Measurements from ENCODE around the gene KIF9.
A peak's percentile ranks its signal among the peaks of the same experiment; 100 is the strongest.

The KIF9 gene

DNA sequence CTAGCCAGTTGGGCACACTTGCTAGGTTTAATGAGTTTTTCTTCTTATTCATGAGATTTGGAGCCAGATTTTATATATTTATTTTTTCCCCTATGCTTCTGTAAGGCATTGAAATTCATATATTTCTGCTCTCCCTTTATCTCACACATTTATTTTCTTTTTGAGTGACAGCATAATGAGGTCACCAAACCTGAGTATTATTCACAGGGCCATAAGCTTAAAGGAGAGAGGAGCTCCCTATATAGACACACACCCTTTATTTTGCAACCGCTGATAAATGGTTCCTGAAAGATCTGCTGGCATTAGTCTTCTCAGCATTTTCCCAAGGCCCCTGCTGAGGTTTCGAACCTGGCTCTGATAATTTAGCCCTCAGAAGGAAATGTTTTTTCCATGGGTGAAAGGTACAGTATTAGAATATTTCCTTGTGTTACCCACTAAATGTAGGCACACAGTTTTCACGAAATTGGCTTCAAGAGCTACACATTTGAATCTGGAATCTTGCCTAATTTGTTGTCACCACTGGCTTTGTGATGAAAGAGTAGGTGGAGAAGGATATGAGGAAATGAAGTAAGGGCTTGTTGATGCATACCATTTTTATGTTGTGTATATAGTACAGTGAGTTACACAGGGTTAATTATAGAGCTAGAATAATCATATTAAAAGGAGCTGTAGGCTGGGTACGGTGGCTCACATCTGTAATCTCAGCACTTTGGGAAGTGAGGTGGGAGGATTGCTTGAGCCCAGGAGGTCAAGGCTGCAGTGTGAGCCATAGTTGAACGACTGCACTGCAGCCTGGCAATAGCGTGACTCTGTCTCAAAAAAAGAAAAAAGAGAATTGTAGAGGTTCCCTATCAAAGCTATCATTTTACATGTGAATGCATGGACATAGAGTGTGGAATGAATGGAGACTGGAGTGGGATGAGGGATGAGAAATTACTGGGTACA, 6.6 kb upstream of the KIF9 start:
- DNase-seq, result no peak
- TF ChIP-seq CTCF (IDR thresholded peaks at IDR 0.05; ENCODE audit: low read depth, low read length, missing control alignments), result no peak
- no peaks in the 10 kb centered on the region for H3K36me3 ChIP-seq (replicated peaks)
- no peak overlapping the region for H3K4me3 ChIP-seq (ENCODE audit: low read depth, low read length)
- H3K27ac ChIP-seq, result no peak overlapping the region
- H3K27me3 ChIP-seq (replicated peaks), result no peaks in the 10 kb centered on the region
- in situ Hi-C loops (cut with HindIII; ENCODE audit: low pct_ligation_motif_present, low sequenced_read_pairs), result no loop called here

GRCh38 chr3:47283591-47284364, 1.2 kb upstream of the KIF9 start:
- no peak for DNase-seq
- TF ChIP-seq CTCF (IDR thresholded peaks at IDR 0.05; ENCODE audit: low read depth, low read length, missing control alignments), result no peak
- Histone ChIP-seq H3K36me3 (replicated peaks) (no peaks in the 10 kb centered on the region), H3K27ac (peak overlapping the region; percentile 91), H3K4me3 (ENCODE audit: low read depth, low read length) (peak overlapping the region; percentile 99), H3K27me3 (replicated peaks) (no peaks in the 10 kb centered on the region)
- in situ Hi-C loops (cut with HindIII; ENCODE audit: low pct_ligation_motif_present, low sequenced_read_pairs), result no loop called here

DNA sequence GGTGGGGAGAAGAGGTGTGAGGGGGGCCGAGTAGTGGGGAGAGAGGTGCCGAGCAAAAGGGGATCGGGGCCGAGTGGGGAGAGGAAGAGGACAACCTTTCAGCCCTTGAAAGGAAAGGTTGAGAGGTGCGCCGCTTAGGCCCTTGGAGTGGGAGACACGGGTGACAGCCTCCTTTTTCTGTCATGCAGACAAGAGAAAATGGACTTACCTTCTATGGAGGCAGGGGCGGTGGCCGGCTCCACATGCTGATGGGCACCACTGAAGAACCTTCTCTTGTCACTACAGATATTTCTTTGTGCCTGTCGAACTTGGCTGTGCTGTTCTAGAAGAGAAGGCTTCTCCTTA, 566 bp upstream of the KIF9 start:
- in situ Hi-C loops (cut with HindIII; ENCODE audit: low pct_ligation_motif_present, low sequenced_read_pairs), result no loop called here
- H3K27ac ChIP-seq, result peak overlapping the region; percentile 91
- peak overlapping the region; percentile 99 for H3K4me3 ChIP-seq (ENCODE audit: low read depth, low read length)
- TF ChIP-seq CTCF (IDR thresholded peaks at IDR 0.05; ENCODE audit: low read depth, low read length, missing control alignments), result no peak
- DNase-seq, result no peak
- H3K27me3 ChIP-seq (replicated peaks), result no peaks in the 10 kb centered on the region
- no peaks in the 10 kb centered on the region for H3K36me3 ChIP-seq (replicated peaks)

DNA sequence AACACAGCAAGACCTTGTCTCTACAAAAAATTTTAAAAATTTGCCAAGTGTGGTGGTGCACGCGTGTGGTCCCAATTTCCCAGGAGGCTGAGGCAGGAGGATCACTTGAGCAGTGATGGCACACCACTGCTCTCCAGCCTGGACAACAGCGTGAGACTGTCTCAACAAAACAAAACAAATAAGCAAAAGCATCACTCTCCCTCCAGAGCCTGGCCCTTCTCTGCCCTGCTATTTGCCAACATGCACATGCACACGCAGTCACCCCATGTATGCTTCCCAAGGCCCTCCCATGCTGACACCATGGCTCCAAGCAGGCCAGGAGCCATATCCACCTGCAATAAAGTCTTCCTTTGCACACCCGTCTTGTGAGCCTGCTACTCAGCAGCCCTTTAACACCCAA, 2.1 kb downstream of the KIF9 start:
- Histone ChIP-seq H3K4me3 (ENCODE audit: low read depth, low read length) (no peak overlapping the region), H3K27ac (no peak overlapping the region), H3K27me3 (replicated peaks) (no peaks in the 10 kb centered on the region), H3K36me3 (replicated peaks) (no peaks in the 10 kb centered on the region)
- in situ Hi-C loops (cut with HindIII; ENCODE audit: low pct_ligation_motif_present, low sequenced_read_pairs), result no loop called here
- DNase-seq, result no peak
- TF ChIP-seq CTCF (IDR thresholded peaks at IDR 0.05; ENCODE audit: low read depth, low read length, missing control alignments), result no peak

- no peak overlapping the region for H3K27ac ChIP-seq
- no peak for TF ChIP-seq CTCF (IDR thresholded peaks at IDR 0.05; ENCODE audit: low read depth, low read length, missing control alignments)
- DNase-seq, result no peak
Observed at GRCh38 chr3:47276558-47276957, 6.0 kb downstream of the KIF9 start.

More at GRCh38 chr3:47276558-47276957, 6.0 kb downstream of the KIF9 start:
- in situ Hi-C loops (cut with HindIII; ENCODE audit: low pct_ligation_motif_present, low sequenced_read_pairs), result no loop called here
- no peak overlapping the region for H3K4me3 ChIP-seq (ENCODE audit: low read depth, low read length)
- H3K27me3 ChIP-seq (replicated peaks), result no peaks in the 10 kb centered on the region
- H3K36me3 ChIP-seq (replicated peaks), result no peaks in the 10 kb centered on the region

Data from brain microvascular endothelial cell (primary cell).